IPS DF 6.9 (cell line): ENCODE results near the gene WHRN.

Source experiments
- DNase-seq: peaks from one replicate; pipeline ENCODE4 v3.0.0-alpha.2; 2013; ENCODE audit warnings: low read depth, low spot score
- H3K27ac ChIP-seq: one replicate; pipeline ENCODE4 v1.5.1; 2013; ENCODE audit warnings: low read length, control low read depth
- H3K27me3 ChIP-seq: 2 replicates; pipeline ENCODE4 v1.6.1; 2013; ENCODE audit warnings: mild to moderate bottlenecking, low read length; ENCODE audit not compliant: control insufficient read depth, insufficient read depth
- H3K36me3 ChIP-seq: 2 replicates; pipeline ENCODE4 v1.6.1; 2013; ENCODE audit warnings: low read length; ENCODE audit not compliant: control insufficient read depth, insufficient read depth
- H3K4me1 ChIP-seq: 2 replicates; pipeline ENCODE4 v1.6.1; 2013; ENCODE audit warnings: low read length; ENCODE audit not compliant: control insufficient read depth, insufficient read depth
- H3K4me3 ChIP-seq: 2 replicates; pipeline ENCODE4 v1.5.1; 2013; ENCODE audit warnings: mild to moderate bottlenecking, low read length
- H3K9me3 ChIP-seq: 2 replicates; pipeline ENCODE4 v1.6.1; 2013; ENCODE audit warnings: low read length, inconsistent platforms; ENCODE audit not compliant: control insufficient read depth, insufficient read depth
- WGBS: extraction: QIAGEN DNeasy Blood & Tissue Kit; methylation state at CpG from one replicate; pipeline ENCODE4 v1.1.7; 2013; ENCODE audit warnings: mixed read lengths, missing lambda C conversion rate; ENCODE audit not compliant: insufficient read length, insufficient coverage; 5-methylcytosine and 5-hydroxymethylcytosine counted together

Gene WHRN

DNA sequence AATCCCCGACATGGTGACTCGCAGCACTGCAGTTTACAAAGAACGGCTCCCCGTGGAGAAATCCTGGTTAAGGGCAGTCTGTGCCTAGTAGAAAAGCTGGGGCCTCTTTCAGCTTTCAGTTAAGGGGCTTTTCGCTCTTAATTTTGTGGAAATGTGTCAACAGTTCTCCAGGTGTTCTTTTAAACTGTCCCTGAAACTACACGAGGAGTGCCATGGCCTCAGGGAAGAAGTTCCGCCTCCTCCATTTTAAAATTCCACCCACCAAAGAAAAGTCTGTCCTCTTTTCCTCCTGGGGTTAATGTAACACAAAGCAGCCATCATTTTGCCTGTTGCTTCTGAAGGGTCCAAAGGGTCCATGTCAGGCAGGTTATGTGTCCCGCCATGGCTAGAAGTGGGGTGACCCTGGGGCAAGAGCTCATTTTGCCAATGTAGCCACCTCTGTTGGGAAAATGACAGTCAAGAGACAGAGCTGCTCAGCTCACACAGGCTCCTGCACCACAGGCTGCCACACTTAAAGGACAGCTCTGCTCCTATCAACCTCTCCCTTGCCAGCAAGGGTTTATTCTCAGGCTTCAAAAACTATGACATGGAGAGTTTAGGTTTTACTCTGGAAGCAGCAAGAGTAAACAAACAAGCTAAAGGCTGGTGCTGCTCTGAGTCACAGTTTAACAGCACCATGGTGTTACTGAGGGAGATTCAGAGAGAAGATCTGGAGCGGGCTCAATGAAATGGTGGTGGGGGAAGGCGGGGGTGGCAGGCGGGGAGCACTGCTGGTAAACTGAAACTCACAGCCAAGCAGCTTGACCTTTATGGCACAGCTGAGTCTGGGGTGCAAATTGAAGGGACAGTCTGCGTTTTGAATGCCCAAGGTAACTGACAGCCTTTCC, 3.2 kb downstream of the WHRN start:
- no peaks in the 10 kb centered on the region for H3K9me3 ChIP-seq
- no peaks in the 10 kb centered on the region for H3K36me3 ChIP-seq
- H3K4me3 ChIP-seq, result no peak overlapping the region
- H3K27me3 ChIP-seq, result no peaks in the 10 kb centered on the region; the same call in 1 of the 2 replicates
- DNase-seq, result no peak
- no peak overlapping the region for H3K27ac ChIP-seq
- H3K4me1 ChIP-seq, result peaks cover 1% of the 10 kb centered on the region; the same call in 1 of the 2 replicates
- no CpG with 5 or more reads among the region's 12 CpGs for WGBS

DNA sequence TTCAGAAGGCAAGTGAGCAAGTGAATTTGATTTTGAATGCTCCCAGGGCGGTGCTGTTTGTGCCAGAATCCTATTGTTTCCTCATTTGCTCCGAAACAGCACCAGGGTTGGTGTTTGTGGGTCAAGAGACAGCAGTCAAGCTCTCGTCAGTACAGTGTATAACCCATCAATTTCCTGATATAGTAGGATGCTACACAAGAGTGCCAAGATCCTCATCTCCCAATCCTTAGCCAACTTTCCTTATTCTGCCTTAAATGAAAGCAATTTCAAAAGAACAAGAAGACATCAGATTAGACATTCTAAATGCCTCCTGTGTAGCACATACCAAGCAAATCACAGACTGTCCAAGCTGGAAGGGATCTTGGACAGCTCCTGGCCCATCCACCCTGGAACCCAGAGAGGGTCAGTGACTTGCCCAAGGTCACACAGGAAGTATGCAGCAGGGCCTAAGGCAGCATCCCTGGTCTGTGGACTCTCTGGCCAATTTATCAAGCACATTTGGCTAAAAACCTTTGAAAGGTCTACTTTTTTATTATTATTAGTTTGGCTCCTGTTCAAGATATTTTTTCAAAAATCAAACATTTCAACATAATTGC, 4.5 kb downstream of the WHRN start:
- H3K4me3 ChIP-seq, result no peak overlapping the region
- H3K4me1 ChIP-seq, result peaks cover 1% of the 10 kb centered on the region; the same call in 1 of the 2 replicates
- DNase-seq, result no peak
- no peaks in the 10 kb centered on the region for H3K9me3 ChIP-seq
- H3K27ac ChIP-seq, result no peak overlapping the region
- no peaks in the 10 kb centered on the region; the same call in 1 of the 2 replicates for H3K27me3 ChIP-seq
- H3K36me3 ChIP-seq, result no peaks in the 10 kb centered on the region
- WGBS, result no CpG with 5 or more reads among the region's 3 CpGs

GRCh38 chr9:114499941-114500696, 5.2 kb downstream of the WHRN start:
- no peak for DNase-seq
- WGBS, result no CpG with 5 or more reads among the region's 9 CpGs
- no peaks in the 10 kb centered on the region; the same call in 1 of the 2 replicates for H3K27me3 ChIP-seq
- peaks cover 1% of the 10 kb centered on the region; the same call in 1 of the 2 replicates for H3K4me1 ChIP-seq
- H3K36me3 ChIP-seq, result no peaks in the 10 kb centered on the region
- H3K27ac ChIP-seq, result no peak overlapping the region
- H3K9me3 ChIP-seq, result no peaks in the 10 kb centered on the region
- H3K4me3 ChIP-seq, result no peak overlapping the region

GRCh38 chr9:114499528-114499927, 5.7 kb downstream of the WHRN start:
- peaks cover 1% of the 10 kb centered on the region; the same call in 1 of the 2 replicates for H3K4me1 ChIP-seq
- H3K27me3 ChIP-seq, result no peaks in the 10 kb centered on the region; the same call in 1 of the 2 replicates
- no peaks in the 10 kb centered on the region for H3K36me3 ChIP-seq
- no CpG with 5 or more reads among the region's 9 CpGs for WGBS
- H3K4me3 ChIP-seq, result no peak overlapping the region
- DNase-seq, result no peak
- no peak overlapping the region for H3K27ac ChIP-seq
- H3K9me3 ChIP-seq, result no peaks in the 10 kb centered on the region

- no peak overlapping the region for H3K4me3 ChIP-seq
- no CpG with 5 or more reads among the region's 7 CpGs for WGBS
- H3K36me3 ChIP-seq, result no peaks in the 10 kb centered on the region
- H3K4me1 ChIP-seq, result no peaks in the 10 kb centered on the region
- no peaks in the 10 kb centered on the region for H3K27me3 ChIP-seq
- no peak for DNase-seq
- no peak overlapping the region for H3K27ac ChIP-seq
- H3K9me3 ChIP-seq, result no peaks in the 10 kb centered on the region
Observed at GRCh38 chr9:114497727-114498382, 7.4 kb downstream of the WHRN start.

DNA sequence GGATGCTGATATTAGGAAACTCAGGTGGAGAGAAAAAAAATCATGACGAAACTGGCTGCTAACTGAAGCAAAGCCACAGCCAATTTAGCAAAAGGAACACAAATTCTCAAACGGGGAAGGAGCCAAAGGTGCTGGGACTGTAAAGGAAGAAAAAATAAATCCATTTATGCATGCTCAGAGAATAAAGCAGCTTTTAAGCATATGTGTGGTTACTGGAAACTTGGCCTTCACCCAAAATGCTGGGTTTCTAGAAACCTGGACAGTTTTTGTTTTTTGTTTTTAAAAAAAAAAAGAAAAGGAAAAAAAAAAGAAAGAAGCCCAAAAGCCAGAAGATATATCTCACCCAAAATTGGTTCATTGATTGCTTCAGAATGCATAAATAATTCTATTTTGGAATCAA, 8.0 kb downstream of the WHRN start:
- WGBS, result no CpG with 5 or more reads among the region's 2 CpGs
- Histone ChIP-seq H3K9me3 (no peaks in the 10 kb centered on the region), H3K27me3 (no peaks in the 10 kb centered on the region), H3K4me3 (no peak overlapping the region), H3K4me1 (no peaks in the 10 kb centered on the region), H3K36me3 (no peaks in the 10 kb centered on the region), H3K27ac (no peak overlapping the region)
- DNase-seq, result no peak

GRCh38 chr9:114496011-114496410, 9.3 kb downstream of the WHRN start:
- Histone ChIP-seq H3K36me3 (no peaks in the 10 kb centered on the region), H3K27me3 (no peaks in the 10 kb centered on the region), H3K9me3 (no peaks in the 10 kb centered on the region), H3K4me1 (no peaks in the 10 kb centered on the region), H3K27ac (no peak overlapping the region), H3K4me3 (no peak overlapping the region)
- no CpG with 5 or more reads among the region's 4 CpGs for WGBS
- no peak for DNase-seq

DNA sequence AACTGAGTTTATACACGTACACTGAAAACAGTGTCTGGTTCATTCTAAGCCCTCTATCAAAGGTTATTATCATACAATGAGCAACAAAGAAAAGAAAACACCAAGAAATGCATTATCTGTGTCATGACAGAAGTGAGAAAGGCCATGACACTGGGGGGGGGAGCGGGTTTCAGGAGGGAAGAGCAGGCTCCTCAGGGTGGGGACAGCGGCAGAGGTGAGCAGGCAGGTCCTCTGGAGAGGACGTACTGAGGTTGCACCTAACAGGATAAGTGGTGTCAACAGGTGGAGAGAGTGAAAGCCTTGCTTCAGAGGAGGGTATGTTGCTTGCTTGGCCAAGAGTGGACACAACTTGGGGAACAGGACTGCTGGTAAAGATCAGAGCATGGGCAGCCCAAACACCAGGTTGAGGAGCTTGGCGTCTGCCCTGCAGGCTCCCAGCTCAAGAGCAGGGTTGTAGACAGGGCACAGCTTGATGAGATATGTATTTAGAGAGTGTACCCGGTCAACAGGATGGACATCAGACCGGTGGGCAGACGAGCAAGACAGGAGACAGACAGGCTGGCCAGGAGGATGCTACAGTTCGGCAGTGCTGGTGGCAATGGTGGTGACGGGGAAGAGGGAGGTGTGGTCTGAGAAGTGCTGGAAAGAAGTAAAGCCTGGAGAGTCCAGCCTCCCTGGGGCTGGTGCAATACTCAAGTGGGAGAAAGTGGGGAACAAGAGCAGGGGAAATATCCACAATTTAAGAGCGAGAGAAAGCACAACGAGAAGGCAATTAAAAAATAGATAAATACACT, 10.3 kb downstream of the WHRN start:
- no peaks in the 10 kb centered on the region for H3K9me3 ChIP-seq
- no peaks in the 10 kb centered on the region for H3K4me1 ChIP-seq
- no peak overlapping the region for H3K27ac ChIP-seq
- H3K4me3 ChIP-seq, result no peak overlapping the region
- WGBS, result no CpG with 5 or more reads among the region's 12 CpGs
- H3K36me3 ChIP-seq, result no peaks in the 10 kb centered on the region
- H3K27me3 ChIP-seq, result no peaks in the 10 kb centered on the region
- no peak for DNase-seq

GRCh38 chr9:114493521-114494184, 11.6 kb downstream of the WHRN start:
- Histone ChIP-seq H3K36me3 (no peaks in the 10 kb centered on the region), H3K27ac (no peak overlapping the region), H3K9me3 (no peaks in the 10 kb centered on the region), H3K4me1 (no peaks in the 10 kb centered on the region), H3K4me3 (no peak overlapping the region), H3K27me3 (no peaks in the 10 kb centered on the region)
- WGBS, result no CpG with 5 or more reads among the region's 8 CpGs
- DNase-seq, result no peak
